GM13976 (cell line): ENCODE measurements around the gene BABAM2.

Experiments
- DNase-seq: peaks from one replicate; pipeline ENCODE4 v3.0.0; 2012; ENCODE audit warnings: low spot score
- in situ Hi-C: fragments of 300-500 bp; cut with MboI; formaldehyde crosslinking; loops from one replicate; pipeline ENCODE4 v1.12.0; 2022; ENCODE audit warnings: low sequenced_read_pairs, mixed read lengths, inconsistent platforms; ENCODE audit not compliant: unreplicated experiment
- TF ChIP-seq, protein P1 (sequence below): IDR thresholded peaks from 2 replicates; pipeline ENCODE4 v1.5.1; 2012; ENCODE audit warnings: borderline replicate concordance, mild to moderate bottlenecking; ENCODE audit not compliant: insufficient read depth; ENCODE audit errors: extremely low read depth, missing control alignments, control extremely low read depth

The BABAM2 gene

DNA sequence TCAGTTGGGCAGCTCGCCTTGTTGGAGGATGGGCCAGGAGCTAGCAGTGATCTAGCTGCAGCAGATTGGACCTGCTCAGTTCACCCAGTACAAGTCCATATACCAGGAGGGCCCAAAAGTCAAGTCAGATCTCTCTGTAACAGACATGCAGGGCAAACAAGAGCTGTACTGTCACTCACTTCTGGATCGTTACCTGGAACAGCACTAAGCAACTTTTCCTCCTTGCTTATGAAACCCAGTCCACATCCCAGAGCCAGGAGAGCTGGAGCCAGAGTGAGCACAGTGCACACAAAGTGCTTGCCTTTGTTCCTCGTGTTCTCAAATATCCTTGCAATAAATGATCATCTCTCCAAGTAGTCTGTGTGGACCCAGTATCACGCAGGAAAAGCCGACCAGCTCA lies 258.0 kb downstream of the BABAM2 start:
- in situ Hi-C loops = no loop called here
- DNase-seq = no peak
- TF ChIP-seq, protein P1, sequence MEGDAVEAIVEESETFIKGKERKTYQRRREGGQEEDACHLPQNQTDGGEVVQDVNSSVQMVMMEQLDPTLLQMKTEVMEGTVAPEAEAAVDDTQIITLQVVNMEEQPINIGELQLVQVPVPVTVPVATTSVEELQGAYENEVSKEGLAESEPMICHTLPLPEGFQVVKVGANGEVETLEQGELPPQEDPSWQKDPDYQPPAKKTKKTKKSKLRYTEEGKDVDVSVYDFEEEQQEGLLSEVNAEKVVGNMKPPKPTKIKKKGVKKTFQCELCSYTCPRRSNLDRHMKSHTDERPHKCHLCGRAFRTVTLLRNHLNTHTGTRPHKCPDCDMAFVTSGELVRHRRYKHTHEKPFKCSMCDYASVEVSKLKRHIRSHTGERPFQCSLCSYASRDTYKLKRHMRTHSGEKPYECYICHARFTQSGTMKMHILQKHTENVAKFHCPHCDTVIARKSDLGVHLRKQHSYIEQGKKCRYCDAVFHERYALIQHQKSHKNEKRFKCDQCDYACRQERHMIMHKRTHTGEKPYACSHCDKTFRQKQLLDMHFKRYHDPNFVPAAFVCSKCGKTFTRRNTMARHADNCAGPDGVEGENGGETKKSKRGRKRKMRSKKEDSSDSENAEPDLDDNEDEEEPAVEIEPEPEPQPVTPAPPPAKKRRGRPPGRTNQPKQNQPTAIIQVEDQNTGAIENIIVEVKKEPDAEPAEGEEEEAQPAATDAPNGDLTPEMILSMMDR = no peak

DNA sequence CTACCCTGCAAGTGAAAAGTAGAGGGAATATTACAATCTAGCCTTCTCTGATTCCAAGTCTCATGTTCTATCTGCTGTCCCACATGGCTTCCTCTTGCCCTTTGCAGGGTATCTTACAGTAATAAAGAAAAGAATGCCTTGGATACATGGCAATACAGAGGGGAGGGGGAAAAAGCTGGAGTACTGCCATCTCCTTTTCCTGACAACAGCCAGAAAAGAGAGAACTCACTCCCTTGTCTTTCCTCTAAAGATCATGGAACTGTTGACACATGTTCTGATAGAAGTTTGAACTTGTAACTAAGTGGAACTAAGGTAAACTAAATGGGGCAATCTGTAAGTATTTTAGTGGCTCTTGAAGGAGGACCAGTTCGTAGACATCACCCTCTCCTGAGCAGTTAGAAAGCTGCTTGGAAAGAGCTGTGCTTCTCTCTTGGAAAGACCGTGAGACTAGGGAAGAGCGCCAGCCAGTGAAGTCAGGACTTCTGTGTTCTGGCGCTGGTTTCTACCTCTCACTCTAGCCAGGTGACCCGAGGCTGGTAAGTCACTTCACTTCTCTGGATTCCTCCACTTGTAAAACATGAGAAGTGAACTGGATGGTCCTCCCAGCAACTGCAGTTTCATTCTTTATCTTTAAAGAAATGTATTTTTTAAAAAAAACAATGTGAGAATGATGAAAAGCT lies 259.8 kb downstream of the BABAM2 start:
- DNase-seq = no peak
- TF ChIP-seq, protein P1 = no peak
- in situ Hi-C loops = no loop called here

DNA sequence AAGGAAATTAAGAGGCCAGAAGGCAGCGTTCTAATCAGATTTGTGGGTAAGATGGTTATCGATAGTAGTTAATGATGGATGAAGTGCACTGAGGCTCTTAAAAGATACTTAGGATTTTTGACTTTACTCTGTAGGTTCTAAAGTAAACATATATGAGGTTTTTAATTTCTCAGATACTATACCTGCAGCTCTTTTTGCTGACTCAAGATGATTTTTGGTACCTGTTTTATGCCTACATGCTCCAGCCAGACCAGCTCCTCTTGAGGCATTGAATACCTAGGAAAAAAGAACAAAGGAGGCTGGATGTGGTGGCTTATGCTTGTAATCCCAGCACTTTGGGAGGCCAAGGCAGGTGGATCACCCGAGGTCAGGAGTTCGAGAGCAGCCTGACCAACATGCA lies 260.5 kb downstream of the BABAM2 start:
- DNase-seq = no peak
- TF ChIP-seq, protein P1 = no peak
- in situ Hi-C loops = no loop called here

DNA sequence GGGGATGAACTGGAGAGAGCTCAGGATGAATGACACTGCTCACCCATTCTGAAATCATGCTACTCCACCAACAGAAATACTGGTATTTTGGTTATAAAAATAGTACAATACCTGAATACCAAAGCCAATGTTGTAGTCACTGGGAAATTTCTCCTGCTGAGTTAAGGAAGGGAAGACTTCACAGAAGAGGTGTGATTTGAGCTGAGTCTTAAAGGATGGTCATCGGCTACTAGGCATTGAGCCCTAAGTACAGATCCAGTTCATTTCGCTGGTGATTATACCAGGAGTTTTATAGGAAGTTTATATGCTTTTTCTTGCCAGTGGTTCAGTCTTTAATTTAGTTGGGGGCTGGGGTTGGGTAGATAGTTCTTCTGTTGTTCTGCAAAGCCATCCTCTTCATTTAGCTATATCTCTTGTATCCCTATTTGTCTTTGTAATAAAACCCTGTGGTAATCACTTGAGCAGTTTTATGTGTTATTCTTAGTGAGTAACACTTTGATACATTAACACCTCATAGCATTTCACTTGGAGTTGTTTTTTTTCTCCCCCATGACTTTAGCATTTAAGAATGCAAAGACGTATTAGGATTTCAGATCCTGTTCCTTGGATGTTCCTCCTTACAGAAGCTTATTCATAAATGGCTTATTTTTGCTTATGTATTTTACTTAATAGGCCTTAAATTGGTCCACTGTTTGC lies 262.2 kb downstream of the BABAM2 start:
- in situ Hi-C loops = no loop called here
- DNase-seq = no peak
- TF ChIP-seq, protein P1 = no peak

DNA sequence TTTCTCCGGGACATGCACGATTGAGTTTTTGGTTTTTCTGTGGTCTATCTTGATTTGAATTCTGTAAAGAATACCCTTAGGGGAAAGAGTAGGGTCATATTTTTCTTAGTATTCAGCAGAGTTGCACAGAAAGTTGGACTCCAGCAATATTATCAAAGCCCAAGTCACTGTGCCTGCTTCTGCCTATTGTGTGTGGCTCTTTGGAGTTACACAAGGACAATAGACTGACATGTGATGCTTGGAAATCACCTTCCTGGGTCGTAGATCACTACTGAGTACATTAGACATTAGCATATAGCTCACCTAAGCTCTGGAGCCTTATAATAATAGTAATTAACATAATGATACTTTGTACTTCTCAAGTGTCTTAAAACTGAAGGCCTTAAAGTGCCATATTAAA lies 263.3 kb downstream of the BABAM2 start:
- DNase-seq = no peak
- TF ChIP-seq, protein P1 = no peak
- in situ Hi-C loops = no loop called here

DNA sequence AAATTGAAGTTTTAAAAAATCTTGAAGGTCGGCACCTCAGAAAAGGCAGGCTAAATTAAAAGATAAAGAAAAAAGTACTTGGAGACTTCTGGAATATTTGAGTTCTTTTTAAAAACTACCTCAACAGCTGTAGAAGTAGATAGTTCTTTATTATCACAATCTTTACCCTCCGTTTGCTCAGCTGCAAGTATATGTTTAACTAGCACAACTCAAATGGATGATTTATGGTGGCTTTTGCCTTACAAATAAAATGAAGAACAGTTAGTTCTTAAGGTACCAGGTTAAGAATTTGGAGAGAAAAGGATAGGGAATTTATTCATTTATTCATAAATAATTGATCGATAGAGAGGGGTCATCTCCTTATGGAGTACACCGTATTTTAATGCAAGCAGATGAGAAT lies 264.6 kb downstream of the BABAM2 start:
- DNase-seq = no peak
- in situ Hi-C loops = no loop called here
- TF ChIP-seq, protein P1 = no peak

DNA sequence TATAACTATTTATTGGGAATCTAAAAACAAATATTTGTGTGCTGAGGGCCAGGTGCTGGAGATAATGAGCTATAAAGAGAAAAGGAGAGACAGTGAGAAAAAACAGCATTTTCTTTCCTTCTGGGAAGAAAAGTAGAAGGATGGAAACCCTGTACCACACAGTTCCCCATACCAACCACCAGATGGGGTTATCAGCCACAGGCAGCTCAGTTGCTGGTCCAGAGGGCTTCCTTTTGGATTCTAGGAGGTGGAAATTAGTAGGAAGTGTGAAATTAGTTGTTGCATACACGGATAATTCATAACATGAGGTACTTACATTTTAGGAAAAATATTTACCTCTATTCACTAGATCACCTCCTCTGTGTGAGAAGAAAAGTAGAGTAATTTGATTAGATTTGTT lies 265.1 kb downstream of the BABAM2 start:
- TF ChIP-seq, protein P1 = no peak
- in situ Hi-C loops = no loop called here
- DNase-seq = no peak
